Heart left ventricle (tissue), 13 donors: ENCODE measurements around the gene PRCC.

Experiments used
- CTCF ChIP-seq, 12 donors: fragments of 200-600 bp; sonication (generic) in 4 of 12; IDR thresholded peaks; one replicate each; pipeline versions ENCODE4 v1.5.0 to v1.8.0; 2018 to 2022; ENCODE audit warnings: antibody characterized with exemption in 12 of 12, mild to moderate bottlenecking in 5 of 12
- POLR2A ChIP-seq, 2 donors: fragments of 450-650 bp; IDR thresholded peaks; one replicate each; pipeline ENCODE4 v1.6.1; 2017; ENCODE audit warnings: antibody characterized with exemption in 2 of 2, mild to moderate bottlenecking in 2 of 2, moderate library complexity in 2 of 2
- donor health status: ischemic (EF 13 %, LVEDD 7.1; RV severe dilation, severe dysfunction).
- donor health status: DM: no; HTN: yes; CAD: no.
- donor health status: DM: no; HTN: no; CAD: no.
- donor health status: ischemic (EF 25% LVEDD 6.9; RV normal size, moderate dysfunction).
- donor health status: ischemic (EF 25% LVEDD 5.7; RV mildly dilated, moderate dysfunction).
- donor health status: ischemic (EF 35%, LVEDD 5.7; RV mildly dilated, moderate dysfunction).
- donor health status: nonischemic (EF 11% LVEDD 7.7; RV severe dilation, severe dysfunction).
- donor health status: DM: yes; HTN: yes; CAD: no.
- donor health status: PGD.
- donor health status: ischemic (EF 29% LVEDD 5.4; RV normal size, mild dysfunction).
- donor health status: nonischemic (EF 23%, LVEDD 6.1; RV moderate dilation, normal function).

DNA sequence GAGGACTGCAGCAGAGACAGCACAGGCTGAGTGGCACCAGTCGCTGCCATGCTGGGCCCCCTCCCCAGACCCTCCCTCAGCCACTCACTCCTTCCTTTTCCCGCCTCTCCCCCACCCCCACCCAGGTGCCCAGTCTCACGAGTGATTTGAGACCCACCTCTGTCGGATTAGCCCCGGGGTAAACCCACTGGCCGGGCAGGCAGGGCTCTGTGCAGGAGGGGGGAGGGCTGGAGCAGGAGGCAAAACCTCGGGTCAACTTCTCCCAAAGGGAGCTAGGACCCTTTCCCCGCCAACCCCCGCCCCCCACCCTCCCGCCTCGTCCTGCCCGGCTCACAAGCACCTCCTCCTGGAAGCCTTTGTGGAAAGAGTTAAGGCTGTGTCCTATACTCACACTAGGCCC, 23.0 kb upstream of the PRCC start:
- TF ChIP-seq CTCF (IDR thresholded peaks at IDR 0.05) (no peak), POLR2A (IDR thresholded peaks at IDR 0.05) (no peak)
